ENCODE results near the gene USP46.

DNA sequence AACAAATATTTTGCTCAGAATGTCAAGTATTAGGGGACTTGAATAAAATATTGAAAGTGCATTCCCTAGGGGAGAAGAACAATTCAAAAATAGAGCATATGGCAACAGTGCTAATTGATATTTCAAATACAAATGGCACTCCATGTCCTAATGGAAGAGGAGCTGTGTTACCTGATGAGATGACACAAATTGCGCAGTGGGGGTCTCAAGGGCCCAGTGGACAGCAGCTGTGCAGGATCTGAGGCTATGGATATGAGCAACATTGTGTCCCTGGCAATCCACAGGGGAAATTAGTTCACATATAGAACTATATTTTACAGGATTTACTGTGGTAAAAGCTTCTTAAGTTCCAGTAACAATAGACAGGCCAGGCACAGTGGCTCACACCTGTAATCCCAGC is 17.4 kb upstream of the USP46 start:
- TF ChIP-seq CTCF (IDR thresholded peaks at IDR 0.05; ENCODE audit: poor library complexity) (no peak), EZH2phosphoT487 (IDR thresholded peaks at IDR 0.05; ENCODE audit: low read depth, severe bottlenecking, unreplicated experiment) (no peak), EZH2 (IDR thresholded peaks at IDR 0.05; ENCODE audit: borderline replicate concordance) (no peak)

Data from hepatocyte (in vitro differentiated cells).